ENCODE measurements around the gene DKK2.

The DKK2 gene

GRCh38 chr4:107035819-107036583 lies at the start of gene DKK2:
Gene DKK2 (minus strand): TSS chr4:107036313. CDS start chr4:107035591, 722 bp downstream.
- DNase-seq (ENCODE audit: low read depth) = no peak

DNA sequence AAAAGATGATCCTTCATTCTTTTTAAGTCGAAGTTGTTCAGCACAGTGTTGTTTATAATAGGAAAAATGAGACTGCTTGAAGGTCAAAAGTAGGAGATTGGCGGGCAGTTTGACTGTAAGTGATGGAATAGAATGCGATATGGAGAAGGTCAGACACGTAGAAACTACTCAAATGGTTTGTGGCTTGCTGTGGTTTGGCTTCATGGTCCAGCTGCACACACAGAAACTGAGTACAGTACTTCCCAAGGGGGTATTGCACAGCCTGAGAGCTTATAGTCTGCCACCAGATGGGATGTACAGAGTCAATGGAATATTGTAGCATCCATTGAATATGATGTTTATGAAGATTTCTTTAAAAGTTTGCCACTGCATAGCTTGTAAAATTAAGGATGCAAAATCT lies 41.1 kb upstream of the DKK2 start:
- no peak for DNase-seq (ENCODE audit: low read depth)

DNA sequence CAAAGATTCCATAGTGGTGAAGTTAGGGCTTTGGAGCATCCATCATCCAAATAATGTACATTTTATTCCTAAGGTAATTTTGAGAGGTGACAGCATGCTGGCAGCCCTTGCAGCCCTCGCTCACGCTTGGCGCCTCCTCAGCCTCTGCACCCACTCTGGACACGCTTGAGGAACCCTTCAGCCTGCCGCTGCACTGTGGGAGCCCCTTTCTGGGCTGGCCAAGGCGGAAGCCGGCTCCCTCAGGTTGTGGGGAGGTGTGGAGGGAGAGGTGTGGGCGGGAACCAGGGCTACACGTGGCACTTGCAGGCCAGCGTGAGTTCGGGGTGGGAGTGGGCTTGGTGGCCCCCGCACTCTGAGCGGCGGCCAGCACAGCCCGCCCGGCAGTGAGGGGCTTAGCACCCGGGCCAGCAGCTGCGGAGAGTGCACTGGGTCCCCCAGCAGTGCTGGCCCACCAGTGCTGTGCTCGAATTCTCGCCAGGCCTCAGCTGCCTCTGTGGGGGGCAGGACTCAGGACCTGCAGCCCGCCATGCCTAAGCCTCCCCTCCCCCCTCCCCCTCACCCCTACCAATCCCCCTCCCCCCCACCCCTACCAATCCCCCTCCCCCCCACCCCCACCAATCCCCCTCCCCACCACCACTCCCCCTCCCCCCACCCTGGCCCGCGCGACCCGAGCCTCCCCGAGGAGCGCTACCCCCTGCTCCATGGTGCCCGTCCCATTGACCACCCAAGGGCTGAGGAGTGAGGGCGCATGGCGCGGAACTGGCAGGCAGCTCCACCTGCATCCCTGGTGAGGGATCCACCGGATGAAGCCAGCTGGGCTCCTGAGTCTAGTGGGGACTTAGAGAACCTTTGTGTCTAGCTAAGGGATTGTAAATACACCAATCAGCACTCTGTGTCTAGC lies 37.0 kb upstream of the DKK2 start:
- DNase-seq (ENCODE audit: low read depth) = no peak

DNA sequence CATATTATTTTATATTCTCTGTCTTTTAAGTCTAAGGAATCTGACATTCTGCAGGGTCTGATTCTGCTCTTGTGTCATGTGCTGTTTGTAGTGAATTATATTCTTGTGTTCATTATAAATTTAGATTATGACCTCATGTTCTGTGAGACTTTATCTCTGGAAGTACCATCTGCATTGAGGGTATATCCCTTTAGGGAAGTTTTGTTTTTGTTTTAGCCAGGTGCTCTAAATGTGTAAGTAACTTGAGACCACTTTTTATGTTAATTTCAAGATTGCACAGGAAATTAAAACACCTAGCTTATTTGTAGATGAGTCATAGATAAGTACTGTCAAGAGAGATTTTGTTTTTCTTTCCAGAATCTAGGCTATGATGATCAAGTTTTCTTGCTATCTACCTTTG lies 35.0 kb upstream of the DKK2 start:
- no peak for DNase-seq (ENCODE audit: low read depth)

- no peak for DNase-seq (ENCODE audit: low read depth)
Observed at GRCh38 chr4:107069049-107069448, 32.9 kb upstream of the DKK2 start.

DNA sequence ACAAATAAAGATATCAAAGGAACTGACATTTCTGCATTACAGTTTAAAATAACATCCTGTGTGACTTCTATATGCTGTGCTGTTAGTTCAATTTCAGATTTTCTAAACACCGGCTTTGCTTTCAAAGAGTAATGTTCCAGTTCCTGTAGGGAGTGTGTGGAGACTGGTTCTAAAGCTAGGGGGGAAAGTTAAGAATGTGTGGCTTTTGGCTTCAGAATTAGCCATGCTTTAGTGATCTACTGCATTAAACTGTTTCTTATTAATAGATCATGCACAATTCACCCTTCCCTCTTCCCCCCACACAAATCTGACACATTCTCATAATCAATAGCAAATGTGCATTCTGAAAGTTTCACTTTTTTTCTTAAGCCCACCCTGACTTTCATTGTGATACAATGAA lies 32.0 kb upstream of the DKK2 start:
- DNase-seq (ENCODE audit: low read depth) = no peak

DNA sequence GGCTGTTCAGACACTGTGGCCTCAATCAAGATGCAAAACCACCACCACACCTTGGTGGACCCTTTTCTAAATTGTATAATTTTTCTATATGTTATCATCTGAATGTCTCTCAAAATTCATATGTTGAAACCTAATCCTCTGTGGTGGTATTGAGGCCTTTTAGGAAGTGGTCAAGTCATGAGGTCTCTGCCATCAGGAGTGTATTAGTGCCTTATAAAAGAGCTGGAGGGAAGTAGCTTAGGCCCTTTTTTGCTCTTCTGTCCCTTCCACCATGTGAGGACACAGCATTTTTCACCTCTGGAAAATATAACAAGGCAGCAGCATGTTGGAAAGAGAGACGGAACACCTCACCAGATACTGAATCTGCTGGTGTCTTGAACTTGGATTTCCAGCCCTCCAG lies 30.5 kb upstream of the DKK2 start:
- DNase-seq (ENCODE audit: low read depth) = no peak

- DNase-seq (ENCODE audit: low read depth) = no peak
Observed at GRCh38 chr4:107065201-107065600, 29.1 kb upstream of the DKK2 start.

DNA sequence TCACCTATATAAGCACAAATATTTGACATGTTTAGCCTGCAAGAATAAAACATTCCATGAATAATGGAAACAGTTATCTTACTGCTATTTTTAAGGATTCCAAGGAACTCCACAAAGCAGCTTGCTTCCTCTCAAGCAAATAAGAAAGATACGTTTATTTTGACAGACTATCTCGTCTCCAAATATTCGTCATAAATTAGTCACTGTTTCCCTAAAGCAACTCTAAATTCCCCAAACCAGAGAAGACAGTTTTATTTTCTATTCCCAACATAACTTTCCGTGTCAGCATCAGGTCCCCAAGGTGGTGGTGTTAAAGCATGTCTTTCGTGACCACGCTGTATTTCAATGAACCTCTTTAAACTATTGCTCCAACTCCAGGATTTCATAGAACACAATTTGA lies 24.3 kb upstream of the DKK2 start:
- no peak for DNase-seq (ENCODE audit: low read depth)

DNA sequence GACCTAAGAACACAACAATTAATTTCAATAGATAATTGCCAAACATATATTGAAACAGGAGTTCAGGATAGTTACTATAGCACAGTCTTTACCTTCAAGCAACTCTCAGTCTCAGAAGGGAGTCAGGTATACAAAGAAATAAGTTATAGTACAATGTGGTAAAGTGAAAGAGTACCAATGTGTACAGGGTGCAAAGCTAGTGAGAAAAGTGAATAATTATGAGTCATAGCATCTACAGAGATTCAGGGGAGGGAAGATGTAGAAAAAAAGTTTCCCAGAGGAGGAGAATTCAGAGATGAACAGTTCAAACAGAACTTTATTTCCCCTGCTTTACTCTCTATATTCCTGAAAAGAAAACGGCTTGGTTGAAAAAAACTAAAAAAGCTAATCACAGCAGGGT lies 22.7 kb upstream of the DKK2 start:
- no peak for DNase-seq (ENCODE audit: low read depth)

GRCh38 chr4:107050525-107051135 lies 14.5 kb upstream of the DKK2 start:
- DNase-seq (ENCODE audit: low read depth) = no peak

DNA sequence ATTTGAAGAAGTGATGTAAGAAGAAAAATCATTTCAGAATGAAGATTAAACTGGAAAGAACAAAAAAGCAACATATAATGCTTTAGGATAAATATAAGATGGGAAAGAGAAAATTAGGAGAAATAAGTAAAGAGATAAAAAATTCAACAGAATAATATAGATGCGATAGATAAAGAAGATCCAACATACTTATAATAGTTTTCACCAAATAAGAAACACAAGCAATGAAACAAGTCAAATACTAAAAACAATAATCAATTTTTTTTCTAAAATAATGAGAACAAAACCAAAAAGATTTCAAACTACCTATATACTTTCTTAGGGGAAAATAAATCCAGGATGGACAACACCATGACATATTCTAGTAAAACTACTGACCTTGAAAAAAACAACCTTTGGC lies 10.1 kb upstream of the DKK2 start:
- no peak for DNase-seq (ENCODE audit: low read depth)

DNA sequence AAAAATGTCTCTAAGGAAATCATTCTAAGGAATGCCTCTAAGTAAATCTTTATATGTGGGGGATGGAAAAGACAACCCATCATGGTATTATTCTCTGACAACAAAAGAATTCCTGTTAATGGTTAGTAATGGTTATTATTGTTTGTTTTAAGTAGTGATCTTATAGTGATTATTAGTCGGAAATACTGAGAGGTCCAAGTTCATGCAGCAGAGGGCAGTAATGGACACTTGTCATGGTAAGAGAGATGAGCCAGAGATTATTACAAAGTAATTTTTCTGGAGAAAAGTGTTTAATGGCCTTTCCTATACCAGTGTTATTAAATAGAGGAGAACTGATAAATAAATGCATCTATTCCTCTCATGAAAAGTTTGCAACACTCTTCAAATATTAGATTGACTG lies 8.1 kb upstream of the DKK2 start:
- no peak for DNase-seq (ENCODE audit: low read depth)

DNA sequence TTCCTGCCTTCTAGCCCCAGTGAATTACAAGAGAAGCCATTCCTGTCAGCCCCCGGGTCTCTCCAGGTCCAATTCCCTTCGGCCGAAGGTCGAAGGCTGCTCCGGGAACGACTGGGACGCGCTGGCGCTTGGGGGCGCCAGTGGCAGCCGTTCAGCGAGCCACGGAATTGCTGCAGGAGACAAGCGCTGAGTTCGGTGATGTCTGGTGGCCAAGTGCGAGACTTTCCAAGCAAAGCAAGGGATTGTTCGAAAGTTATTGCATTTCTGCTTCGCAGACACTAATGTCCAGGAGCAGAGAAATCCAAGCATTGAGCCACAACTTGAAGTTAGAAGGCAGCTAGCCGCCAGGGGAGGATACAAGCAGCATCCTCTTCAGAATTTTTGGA lies 1.1 kb upstream of the DKK2 start:
- no peak for DNase-seq (ENCODE audit: low read depth)

- no peak for DNase-seq (ENCODE audit: low read depth)
Observed at GRCh38 chr4:107036584-107037198, 578 bp upstream of the DKK2 start.

DNA sequence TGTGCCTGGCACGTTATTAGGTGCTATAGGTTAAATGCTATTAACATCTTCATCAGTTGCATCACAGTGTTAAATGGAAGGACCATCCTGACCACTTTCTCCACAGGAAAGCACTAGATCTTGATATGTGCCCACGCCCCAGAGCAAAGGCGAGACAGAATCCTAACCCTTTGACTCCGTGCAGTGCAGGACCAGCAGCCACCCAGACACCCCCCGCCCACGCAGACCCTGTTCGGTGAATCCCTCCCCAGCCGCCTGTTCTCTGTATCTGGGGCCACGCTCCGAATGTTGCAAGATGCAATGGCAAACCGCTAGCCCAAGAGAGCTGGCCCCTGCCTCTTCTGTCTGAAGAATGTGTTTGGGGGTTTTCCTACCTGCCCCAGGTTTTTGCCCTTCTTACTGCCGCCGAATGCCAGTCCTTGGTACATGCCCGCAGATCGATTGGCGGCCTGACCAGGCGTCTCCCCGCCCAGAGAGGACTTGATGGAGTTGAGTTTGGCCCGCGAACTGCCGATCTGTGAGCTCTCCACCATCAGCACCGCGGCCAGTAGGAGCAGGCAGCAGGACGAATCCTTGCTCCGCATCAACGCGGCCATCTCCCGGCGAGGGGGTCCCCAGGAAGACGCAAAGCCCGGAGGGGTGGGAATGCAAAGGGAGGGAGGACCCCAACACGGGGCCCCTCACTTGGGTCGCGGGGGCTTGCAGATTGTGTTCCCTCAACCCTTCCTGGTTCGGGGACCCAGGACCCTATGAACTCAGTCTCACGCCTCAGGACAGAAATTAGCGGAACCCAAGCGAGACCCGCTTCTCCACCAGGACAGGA lies 906 bp downstream of the DKK2 start:
- DNase-seq (ENCODE audit: low read depth) = no peak

- DNase-seq (ENCODE audit: low read depth) = no peak
Observed at GRCh38 chr4:107034091-107034995, 1.8 kb downstream of the DKK2 start.

GRCh38 chr4:107027379-107027778 lies 8.7 kb downstream of the DKK2 start:
- DNase-seq (ENCODE audit: low read depth) = no peak

DNA sequence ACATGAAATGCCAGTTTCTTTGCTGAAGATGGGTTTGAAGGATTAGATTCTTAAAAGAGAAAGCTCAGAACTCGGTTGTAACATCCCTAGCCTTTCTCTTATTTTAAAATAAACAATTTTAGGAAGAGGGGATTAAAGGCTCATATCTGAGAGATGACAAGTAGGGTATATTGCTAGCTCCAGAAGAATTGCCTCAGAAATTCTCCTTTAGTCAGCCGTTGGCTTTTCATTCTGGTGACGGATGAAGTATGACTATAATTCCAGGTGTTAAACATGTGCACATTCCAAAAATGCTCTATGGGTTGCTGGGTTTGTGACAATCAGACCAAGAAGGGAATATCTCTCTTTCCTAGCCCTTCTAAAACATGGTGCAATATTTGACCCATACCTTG lies 17.8 kb downstream of the DKK2 start:
- no peak for DNase-seq (ENCODE audit: low read depth)
